ENCODE results near the gene TNFSF13B. TPM values are rescaled to one million over a fixed set of nuclear protein-coding genes. Genes with fewer than 3 reads are reported as not detected.
"Not testable (repeated sequence)": the region's sequence is repeated elsewhere in the genome, so short reads cannot be mapped to it uniquely, and the experiment has no call there.

The TNFSF13B gene
- total and polyA plus RNA-seq, 2 donors from 2014 or later = 1.1 to 5.3 TPM

DNA sequence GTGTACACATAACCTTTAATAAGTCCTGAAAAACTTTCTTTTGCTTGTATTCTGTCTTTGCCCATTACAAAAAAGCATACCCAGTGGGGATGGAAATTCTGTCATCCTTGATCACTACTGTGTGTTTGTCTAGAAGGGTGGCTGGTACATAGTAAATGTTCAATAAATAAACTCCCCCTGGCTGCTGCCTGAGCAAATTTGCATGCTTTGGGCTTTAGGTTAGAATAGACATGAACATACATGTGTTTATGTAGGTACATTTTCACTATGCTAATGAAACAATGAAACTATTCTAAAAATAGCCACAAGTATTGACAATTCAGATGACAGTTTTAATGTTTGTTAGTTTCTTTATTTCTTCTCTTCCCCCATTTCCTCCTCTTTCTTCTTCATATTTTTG, 36.1 kb downstream of the TNFSF13B start:
- no peaks in the 10 kb centered on the region for H3K9me3 ChIP-seq (ENCODE audit: control insufficient read depth in 2 of 3, insufficient read depth in 1 of 3, low read length in 3 of 3)
- no peak for FAIRE-seq
- H3K4me3 ChIP-seq (ENCODE audit: low read length in 3 of 3) = no peak overlapping the region
- no peak for DNase-seq
- H3K9ac ChIP-seq (ENCODE audit: low read length in 3 of 3) = no peak overlapping the region
- H3K4me1 ChIP-seq (ENCODE audit: control insufficient read depth in 2 of 3, insufficient read depth in 2 of 3, low read depth in 1 of 3, low read length in 3 of 3) = no peaks in the 10 kb centered on the region
- H3K27ac ChIP-seq (ENCODE audit: low read depth in 2 of 2, low read length in 2 of 2) = no peak overlapping the region
- TF ChIP-seq, protein P1, sequence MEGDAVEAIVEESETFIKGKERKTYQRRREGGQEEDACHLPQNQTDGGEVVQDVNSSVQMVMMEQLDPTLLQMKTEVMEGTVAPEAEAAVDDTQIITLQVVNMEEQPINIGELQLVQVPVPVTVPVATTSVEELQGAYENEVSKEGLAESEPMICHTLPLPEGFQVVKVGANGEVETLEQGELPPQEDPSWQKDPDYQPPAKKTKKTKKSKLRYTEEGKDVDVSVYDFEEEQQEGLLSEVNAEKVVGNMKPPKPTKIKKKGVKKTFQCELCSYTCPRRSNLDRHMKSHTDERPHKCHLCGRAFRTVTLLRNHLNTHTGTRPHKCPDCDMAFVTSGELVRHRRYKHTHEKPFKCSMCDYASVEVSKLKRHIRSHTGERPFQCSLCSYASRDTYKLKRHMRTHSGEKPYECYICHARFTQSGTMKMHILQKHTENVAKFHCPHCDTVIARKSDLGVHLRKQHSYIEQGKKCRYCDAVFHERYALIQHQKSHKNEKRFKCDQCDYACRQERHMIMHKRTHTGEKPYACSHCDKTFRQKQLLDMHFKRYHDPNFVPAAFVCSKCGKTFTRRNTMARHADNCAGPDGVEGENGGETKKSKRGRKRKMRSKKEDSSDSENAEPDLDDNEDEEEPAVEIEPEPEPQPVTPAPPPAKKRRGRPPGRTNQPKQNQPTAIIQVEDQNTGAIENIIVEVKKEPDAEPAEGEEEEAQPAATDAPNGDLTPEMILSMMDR (IDR thresholded peaks at IDR 0.05; ENCODE audit: borderline replicate concordance, extremely low read depth, insufficient read depth) = no peak
- no peaks in the 10 kb centered on the region for H3K36me3 ChIP-seq (ENCODE audit: control insufficient read depth in 2 of 3, insufficient read depth in 3 of 3, low read length in 3 of 3)
- H3K27me3 ChIP-seq (ENCODE audit: control insufficient read depth, insufficient read depth, low read length) = no peaks in the 10 kb centered on the region
- intact Hi-C loops (cut with DNase I) = no loop called here

DNA sequence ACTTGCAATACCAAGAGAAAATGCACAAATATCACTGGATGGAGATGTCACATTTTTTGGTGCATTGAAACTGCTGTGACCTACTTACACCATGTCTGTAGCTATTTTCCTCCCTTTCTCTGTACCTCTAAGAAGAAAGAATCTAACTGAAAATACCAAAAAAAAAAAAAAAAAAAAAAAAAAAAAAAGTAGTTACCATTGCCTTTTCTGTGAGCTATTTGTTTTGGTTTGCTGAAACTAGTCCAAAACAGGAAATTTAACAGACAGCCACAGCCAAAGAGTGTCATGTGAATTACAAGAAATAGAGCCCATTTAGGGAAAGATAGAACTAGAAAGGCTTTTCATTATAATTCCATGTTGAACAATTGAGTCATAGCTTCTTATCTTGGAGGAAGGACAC, 37.3 kb downstream of the TNFSF13B start:
- H3K9ac ChIP-seq (ENCODE audit: low read length in 3 of 3) = no peak overlapping the region
- DNase-seq (no peak), FAIRE-seq (no peak)
- TF ChIP-seq, protein P1 (IDR thresholded peaks at IDR 0.05; ENCODE audit: borderline replicate concordance, extremely low read depth, insufficient read depth) = no peak
- intact Hi-C loops (cut with DNase I) = no loop called here
- no peak overlapping the region for H3K27ac ChIP-seq (ENCODE audit: low read depth in 2 of 2, low read length in 2 of 2)
- H3K9me3 ChIP-seq (ENCODE audit: control insufficient read depth in 2 of 3, insufficient read depth in 1 of 3, low read length in 3 of 3) = no peaks in the 10 kb centered on the region
- no peak overlapping the region for H3K4me3 ChIP-seq (ENCODE audit: low read length in 3 of 3)
- H3K27me3 ChIP-seq (ENCODE audit: control insufficient read depth, insufficient read depth, low read length) = no peaks in the 10 kb centered on the region
- H3K4me1 ChIP-seq (ENCODE audit: control insufficient read depth in 2 of 3, insufficient read depth in 2 of 3, low read depth in 1 of 3, low read length in 3 of 3) = no peaks in the 10 kb centered on the region
- H3K36me3 ChIP-seq (ENCODE audit: control insufficient read depth in 2 of 3, insufficient read depth in 3 of 3, low read length in 3 of 3) = no peaks in the 10 kb centered on the region

DNA sequence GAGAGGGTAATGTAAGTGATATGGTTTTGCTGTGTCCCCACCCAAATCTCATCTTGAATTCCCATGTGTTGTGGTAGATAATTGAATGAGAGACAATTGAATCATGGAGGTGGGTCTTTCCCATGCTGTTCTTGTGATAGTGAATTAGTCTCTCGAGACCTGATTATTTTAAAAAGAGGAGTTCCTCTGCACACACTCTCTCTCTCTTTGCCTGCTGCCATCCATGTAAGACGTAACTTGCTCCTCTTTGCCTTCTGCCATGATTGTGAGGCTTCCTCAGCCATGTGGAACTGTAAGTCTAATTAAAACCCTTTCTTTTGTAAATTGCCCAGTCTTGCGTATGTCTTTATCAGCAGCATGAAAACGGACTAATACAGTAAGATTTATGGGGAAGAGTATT, 42.1 kb downstream of the TNFSF13B start:
- H3K9me3 ChIP-seq (ENCODE audit: control insufficient read depth in 2 of 3, insufficient read depth in 1 of 3, low read length in 3 of 3); H3K36me3 ChIP-seq (ENCODE audit: control insufficient read depth in 2 of 3, insufficient read depth in 3 of 3, low read length in 3 of 3); H3K4me1 ChIP-seq (ENCODE audit: control insufficient read depth in 2 of 3, insufficient read depth in 2 of 3, low read depth in 1 of 3, low read length in 3 of 3); H3K27ac ChIP-seq (ENCODE audit: low read depth in 2 of 2, low read length in 2 of 2); H3K4me3 ChIP-seq (ENCODE audit: low read length in 3 of 3); DNase-seq; FAIRE-seq; H3K27me3 ChIP-seq (ENCODE audit: control insufficient read depth, insufficient read depth, low read length); H3K9ac ChIP-seq (ENCODE audit: low read length in 3 of 3); intact Hi-C loops (cut with DNase I): not testable (repeated sequence)

DNA sequence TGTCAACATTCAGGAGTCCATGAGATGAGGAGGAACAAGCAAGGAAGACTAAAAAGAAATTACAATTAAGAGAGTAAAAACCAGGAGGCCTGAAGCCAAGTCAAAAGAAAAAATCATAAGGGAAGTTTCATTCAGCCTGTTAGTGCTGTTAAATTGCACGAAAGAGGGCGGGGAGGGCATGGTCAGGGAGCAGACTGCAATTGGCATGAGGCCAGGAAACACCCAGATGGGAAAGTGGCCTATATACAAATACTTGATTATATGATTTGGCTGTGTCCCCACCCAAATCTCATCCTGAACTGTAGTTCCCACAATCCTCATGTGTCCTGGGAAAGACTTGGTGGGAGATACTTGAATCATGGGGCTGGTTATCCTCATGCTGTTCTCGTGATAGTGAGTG, 43.9 kb downstream of the TNFSF13B start:
- DNase-seq = no peak
- TF ChIP-seq, protein P1 (IDR thresholded peaks at IDR 0.05; ENCODE audit: borderline replicate concordance, extremely low read depth, insufficient read depth) = no peak
- Histone ChIP-seq H3K27ac (ENCODE audit: low read depth in 2 of 2, low read length in 2 of 2) (no peak overlapping the region), H3K4me1 (ENCODE audit: control insufficient read depth in 2 of 3, insufficient read depth in 2 of 3, low read depth in 1 of 3, low read length in 3 of 3) (no peaks in the 10 kb centered on the region), H3K4me3 (ENCODE audit: low read length in 3 of 3) (no peak overlapping the region), H3K9me3 (ENCODE audit: control insufficient read depth in 2 of 3, insufficient read depth in 1 of 3, low read length in 3 of 3) (no peaks in the 10 kb centered on the region), H3K27me3 (ENCODE audit: control insufficient read depth, insufficient read depth, low read length) (no peaks in the 10 kb centered on the region), H3K36me3 (ENCODE audit: control insufficient read depth in 2 of 3, insufficient read depth in 3 of 3, low read length in 3 of 3) (no peaks in the 10 kb centered on the region), H3K9ac (ENCODE audit: low read length in 3 of 3) (no peak overlapping the region)
- intact Hi-C loops (cut with DNase I) = no loop called here
- FAIRE-seq = no peak
